Prostate gland (tissue), 2 donors: ENCODE data around the gene MRPL45. TPM values are rescaled to one million over a fixed set of nuclear protein-coding genes. Genes with fewer than 3 reads are reported as not detected.

Source experiments
- DNase-seq: peaks from one replicate; pipeline ENCODE4 v3.0.0-alpha.2; 2019; ENCODE audit warnings: low spot score
- H3K27ac ChIP-seq, 2 donors: fragments of 200-600 bp; sonication (generic); 2 replicates each; pipeline ENCODE4 v1.5.1; 2017 to 2019
- H3K27me3 ChIP-seq: fragments of 200-600 bp; sonication (generic); replicated peaks from 2 replicates; pipeline ENCODE4 v1.5.1; 2019; ENCODE audit not compliant: insufficient read depth
- H3K36me3 ChIP-seq, 2 donors: fragments of 200-600 bp; sonication (generic); 1 replicate in 1 of 2; 2 replicates in 1 of 2; pipeline versions ENCODE4 v1.5.1 to v1.8.1; 2017 to 2019
- H3K4me1 ChIP-seq: fragments of 200-600 bp; sonication (generic); replicated peaks from 2 replicates; pipeline ENCODE4 v1.5.1; 2019
- H3K4me3 ChIP-seq, 2 donors: fragments of 200-600 bp; sonication (generic); 2 replicates each; pipeline ENCODE4 v1.5.1; 2017 to 2019
- H3K9me3 ChIP-seq: fragments of 200-600 bp; sonication (generic); 2 replicates; pipeline ENCODE4 v1.5.1; 2017
- POLR2A ChIP-seq: fragments of 450-650 bp; IDR thresholded peaks from one replicate; pipeline ENCODE4 v1.6.1; 2016; ENCODE audit warnings: antibody characterized with exemption, mild to moderate bottlenecking
- POLR2AphosphoS5 ChIP-seq: sonication (generic); formaldehyde crosslinking; IDR thresholded peaks from one replicate; pipeline ENCODE4 v1.6.1; 2017; ENCODE audit warnings: antibody characterized with exemption
- WGBS: methylation state at CpG from one replicate; pipeline ENCODE4 v1.1.5; 2018; 5-methylcytosine and 5-hydroxymethylcytosine counted together
- intact Hi-C: fragments of 100-400 bp; cut with DNase I; formaldehyde crosslinking; loops from one replicate; pipeline ENCODE4 v1.14.2; 2022
- total RNA-seq, 2 donors: library from RNA; depleted of rRNA; stranded (reverse); fragments of >200 nt; gene quantifications; one replicate each; pipeline ENCODE4 v1.1.0, GENCODE V29; 2016
- TF ChIP-seq, protein P1 (sequence below), 4 experiments: fragments of 200-600 bp in 2 of 4; fragments of 450-650 bp in 2 of 4; sonication (generic) in 2 of 4; IDR thresholded peaks; 1 replicate in 3 of 4; 2 replicates in 1 of 4; pipeline ENCODE4 v1.5.1; 2016 to 2019; ENCODE audit warnings: antibody characterized with exemption in 4 of 4, mild to moderate bottlenecking in 2 of 4, moderate library complexity in 2 of 4

MRPL45 gene
- total RNA-seq, 2 donors from 2014 or later = 24.7 to 37.3 TPM

DNA sequence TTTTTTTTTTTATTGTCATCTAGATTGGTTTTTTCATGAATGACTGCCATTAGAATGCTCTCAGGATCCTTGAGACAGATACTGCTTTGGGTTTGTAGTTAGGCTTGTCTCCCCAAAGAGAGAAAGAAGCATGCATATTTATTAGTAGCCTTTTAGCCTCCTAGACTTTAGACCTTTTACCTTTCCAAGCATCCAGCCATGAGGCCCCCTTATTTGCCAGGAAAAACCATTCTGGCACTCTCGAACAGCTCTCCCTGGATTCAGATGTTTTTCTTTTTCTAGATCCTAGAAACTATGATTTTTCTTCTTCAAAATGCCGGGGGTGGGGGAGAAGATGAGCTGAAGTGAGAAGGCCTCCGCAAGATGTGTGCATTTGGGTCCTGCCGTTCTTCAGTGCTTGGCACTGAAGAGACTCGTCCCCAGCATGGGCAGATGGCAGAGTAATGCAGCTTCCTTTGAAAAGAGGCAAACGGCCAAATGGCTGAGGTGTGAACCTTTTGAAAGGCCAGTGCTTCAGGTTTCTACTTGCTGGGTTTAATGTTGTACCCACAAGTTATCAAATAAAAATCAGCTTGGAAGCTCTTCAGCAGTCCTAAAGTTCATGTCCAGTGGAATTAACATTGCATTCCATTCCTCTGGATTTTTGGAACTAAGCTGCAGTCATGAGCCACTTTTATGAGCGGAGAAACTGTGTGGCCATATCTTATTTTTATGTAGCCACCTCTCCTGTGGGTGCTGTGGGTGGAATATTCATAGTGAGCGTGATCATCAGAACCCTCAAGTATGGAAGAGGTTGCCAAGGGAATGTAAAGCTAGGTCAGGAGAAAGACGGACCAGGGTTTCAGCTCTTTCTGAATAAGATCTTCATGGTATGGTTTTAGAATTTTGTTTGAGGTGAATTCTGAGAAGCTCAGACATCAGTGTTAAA is 61.9 kb downstream of the MRPL45 start:
- TF ChIP-seq POLR2AphosphoS5 (peak; percentile 79), POLR2A (no peak)
- Histone ChIP-seq H3K4me1 (peaks cover 4% of the 10 kb centered on the region), H3K27ac (peak overlapping the region; percentile 13 to 61), H3K9me3 (no peaks in the 10 kb centered on the region), H3K27me3 (no peaks in the 10 kb centered on the region), H3K4me3 (no peak overlapping the region), H3K36me3 (no peaks in the 10 kb centered on the region)
- 22% methylated on average over 9 of the region's 9 CpGs for WGBS
- peak; percentile 72 for DNase-seq
- intact Hi-C loops = loop anchor here (10.0 kb wide), 1 partner anchor 126 kb away; no protein-coding TSS in a partner anchor

DNA sequence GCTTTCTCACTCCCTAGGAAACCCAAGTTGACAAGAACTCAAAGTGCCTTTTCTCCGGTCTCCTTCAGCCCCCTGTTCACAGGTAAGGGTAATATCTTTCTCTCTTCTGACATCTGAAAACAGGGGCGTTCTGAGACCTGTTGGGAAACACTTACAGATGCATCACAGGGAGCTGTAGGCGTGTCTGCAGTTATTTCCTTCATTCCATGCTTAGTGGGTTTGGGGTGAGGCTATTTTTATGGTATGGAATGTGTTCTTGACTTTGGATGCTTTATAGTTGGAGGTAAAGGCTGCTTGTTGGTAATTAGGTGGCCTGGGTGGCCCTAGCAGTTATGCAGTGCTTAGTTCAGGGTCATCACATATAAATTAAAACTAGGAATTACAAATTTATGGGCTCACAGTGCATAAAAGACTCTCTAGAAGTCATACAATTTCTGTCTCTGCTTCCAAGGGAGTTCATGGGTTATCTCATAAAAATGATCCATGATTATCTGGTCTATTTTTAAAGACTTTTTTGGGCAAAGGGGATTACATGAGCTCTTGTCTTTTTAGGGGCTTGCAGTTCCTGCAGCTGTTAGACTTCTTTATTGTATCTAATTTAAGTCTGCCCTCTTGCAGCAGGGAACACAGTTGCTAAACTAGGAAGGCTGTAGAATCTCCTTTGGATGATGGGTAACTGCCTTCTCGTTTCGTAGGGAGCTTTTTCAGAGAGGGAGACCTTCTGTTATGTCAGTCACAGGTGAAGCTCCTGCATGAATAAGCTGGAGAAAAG is 64.9 kb downstream of the MRPL45 start:
- TF ChIP-seq POLR2A (no peak), POLR2AphosphoS5 (no peak)
- TF ChIP-seq, protein P1, sequence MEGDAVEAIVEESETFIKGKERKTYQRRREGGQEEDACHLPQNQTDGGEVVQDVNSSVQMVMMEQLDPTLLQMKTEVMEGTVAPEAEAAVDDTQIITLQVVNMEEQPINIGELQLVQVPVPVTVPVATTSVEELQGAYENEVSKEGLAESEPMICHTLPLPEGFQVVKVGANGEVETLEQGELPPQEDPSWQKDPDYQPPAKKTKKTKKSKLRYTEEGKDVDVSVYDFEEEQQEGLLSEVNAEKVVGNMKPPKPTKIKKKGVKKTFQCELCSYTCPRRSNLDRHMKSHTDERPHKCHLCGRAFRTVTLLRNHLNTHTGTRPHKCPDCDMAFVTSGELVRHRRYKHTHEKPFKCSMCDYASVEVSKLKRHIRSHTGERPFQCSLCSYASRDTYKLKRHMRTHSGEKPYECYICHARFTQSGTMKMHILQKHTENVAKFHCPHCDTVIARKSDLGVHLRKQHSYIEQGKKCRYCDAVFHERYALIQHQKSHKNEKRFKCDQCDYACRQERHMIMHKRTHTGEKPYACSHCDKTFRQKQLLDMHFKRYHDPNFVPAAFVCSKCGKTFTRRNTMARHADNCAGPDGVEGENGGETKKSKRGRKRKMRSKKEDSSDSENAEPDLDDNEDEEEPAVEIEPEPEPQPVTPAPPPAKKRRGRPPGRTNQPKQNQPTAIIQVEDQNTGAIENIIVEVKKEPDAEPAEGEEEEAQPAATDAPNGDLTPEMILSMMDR (IDR thresholded peaks at IDR 0.05) = no peak
- intact Hi-C loops = no loop called here
- WGBS = 63% methylated on average over 5 of the region's 5 CpGs
- H3K27ac ChIP-seq = no peak overlapping the region
- H3K4me1 ChIP-seq = no peaks in the 10 kb centered on the region
- no peaks in the 10 kb centered on the region for H3K27me3 ChIP-seq
- no peak overlapping the region for H3K4me3 ChIP-seq
- H3K36me3 ChIP-seq = no peaks in the 10 kb centered on the region
- DNase-seq = no peak
- H3K9me3 ChIP-seq = no peaks in the 10 kb centered on the region

DNA sequence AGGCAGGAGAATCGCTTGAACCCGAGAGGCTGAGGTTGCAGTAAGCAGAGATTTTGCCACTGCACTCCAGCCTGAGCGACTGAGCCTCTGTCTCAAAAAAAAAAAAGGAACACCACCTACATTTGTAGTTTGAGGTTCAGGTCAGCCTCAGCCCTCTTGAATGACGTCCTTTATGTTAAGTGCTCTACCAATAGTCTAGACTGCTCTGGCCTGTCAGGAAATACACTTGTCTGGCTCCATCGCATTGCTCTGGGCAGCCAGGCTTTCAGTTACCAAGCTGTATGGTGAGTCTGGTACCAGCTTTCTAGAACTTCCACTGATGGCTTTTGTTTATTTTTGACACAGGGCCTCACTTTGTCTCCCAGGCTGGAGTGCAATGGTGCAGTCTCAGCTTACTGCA is 66.0 kb downstream of the MRPL45 start:
- H3K27ac ChIP-seq = no peak overlapping the region
- no peak for DNase-seq
- intact Hi-C loops = no loop called here

DNA sequence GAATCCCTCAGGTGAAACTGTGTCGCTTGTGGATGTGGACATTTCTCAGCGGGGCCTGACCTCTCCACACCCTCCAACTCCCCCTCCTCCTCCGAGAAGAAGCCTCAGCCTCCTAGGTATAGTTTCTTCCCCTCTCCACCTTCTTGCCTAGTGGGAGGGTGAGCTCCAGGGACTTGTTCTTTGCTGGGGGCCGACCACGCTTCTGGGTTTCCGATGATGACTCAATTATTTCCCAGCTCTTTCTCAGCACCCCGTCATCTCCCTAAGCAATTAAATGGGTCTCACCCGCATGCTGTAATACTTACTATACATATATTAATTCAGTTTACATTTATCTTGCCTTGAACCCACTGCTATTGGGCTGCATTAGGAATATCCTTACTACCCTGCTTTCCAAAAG is 67.8 kb downstream of the MRPL45 start:
- intact Hi-C loops = no loop called here
- Histone ChIP-seq H3K4me3 (no peak overlapping the region), H3K27ac (no peak overlapping the region), H3K9me3 (no peaks in the 10 kb centered on the region), H3K36me3 (peaks cover 4% of the 10 kb centered on the region in 2 donors), H3K4me1 (no peaks in the 10 kb centered on the region), H3K27me3 (no peaks in the 10 kb centered on the region)
- 92% methylated on average over 8 of the region's 8 CpGs for WGBS
- TF ChIP-seq POLR2A = no peak
- TF ChIP-seq, protein P1 (IDR thresholded peaks at IDR 0.05) = no peak
- TF ChIP-seq POLR2AphosphoS5 = no peak
- no peak for DNase-seq

More for the DNA sequence above, 66.0 kb downstream of the MRPL45 start:
- TF ChIP-seq, protein P1 (IDR thresholded peaks at IDR 0.05) = no peak
- TF ChIP-seq POLR2A (no peak), POLR2AphosphoS5 (no peak)
- Histone ChIP-seq H3K9me3 (no peaks in the 10 kb centered on the region), H3K27me3 (no peaks in the 10 kb centered on the region), H3K4me1 (no peaks in the 10 kb centered on the region), H3K36me3 (peaks cover 0 to 3% of the 10 kb centered on the region in 2 donors), H3K4me3 (no peak overlapping the region)
- 98% methylated on average over 5 of the region's 5 CpGs for WGBS
